Measurements from ENCODE around the gene DAPK2.

DNA sequence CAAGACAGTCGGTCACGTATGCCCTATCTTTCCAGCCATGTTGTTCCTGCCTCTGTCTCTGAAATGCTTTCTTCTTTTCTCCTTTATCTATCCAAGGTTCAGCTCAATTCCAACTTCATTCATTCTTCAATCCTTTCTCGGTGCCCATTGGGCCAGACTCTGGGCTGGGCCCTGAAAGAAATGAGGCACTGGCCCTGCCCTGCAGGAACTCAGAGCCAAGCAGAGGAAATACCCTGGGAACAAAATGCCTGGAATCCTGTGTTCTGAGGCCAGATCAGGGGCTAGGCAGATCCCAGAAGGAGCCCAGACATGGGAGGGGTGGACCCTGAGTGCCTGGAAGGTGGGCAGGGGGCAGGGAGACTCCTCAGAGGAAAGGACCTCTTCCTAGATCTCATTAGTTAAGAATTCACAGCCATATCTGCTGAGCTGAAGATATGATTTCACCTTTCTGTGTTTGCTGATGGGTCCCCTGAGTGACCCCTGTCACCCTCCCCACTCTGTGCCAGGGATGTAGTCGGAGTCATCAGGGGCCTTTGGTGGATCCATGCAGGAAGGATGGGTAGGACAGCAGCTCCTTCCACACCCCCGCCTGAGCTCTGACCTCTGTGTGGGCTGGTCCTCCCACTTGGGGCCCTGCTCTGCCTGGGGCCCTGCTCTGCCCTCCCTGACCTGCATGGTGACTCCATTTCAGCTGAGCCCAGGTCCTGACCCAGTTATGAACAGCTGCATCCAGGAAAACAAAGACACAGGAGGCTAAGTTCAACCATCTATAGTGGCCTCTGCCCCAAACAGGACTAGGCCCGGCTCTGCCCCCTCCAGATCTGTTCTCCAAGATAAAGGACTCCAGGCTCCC lies 5.3 kb upstream of the DAPK2 start:
- TF ChIP-seq, protein P1, sequence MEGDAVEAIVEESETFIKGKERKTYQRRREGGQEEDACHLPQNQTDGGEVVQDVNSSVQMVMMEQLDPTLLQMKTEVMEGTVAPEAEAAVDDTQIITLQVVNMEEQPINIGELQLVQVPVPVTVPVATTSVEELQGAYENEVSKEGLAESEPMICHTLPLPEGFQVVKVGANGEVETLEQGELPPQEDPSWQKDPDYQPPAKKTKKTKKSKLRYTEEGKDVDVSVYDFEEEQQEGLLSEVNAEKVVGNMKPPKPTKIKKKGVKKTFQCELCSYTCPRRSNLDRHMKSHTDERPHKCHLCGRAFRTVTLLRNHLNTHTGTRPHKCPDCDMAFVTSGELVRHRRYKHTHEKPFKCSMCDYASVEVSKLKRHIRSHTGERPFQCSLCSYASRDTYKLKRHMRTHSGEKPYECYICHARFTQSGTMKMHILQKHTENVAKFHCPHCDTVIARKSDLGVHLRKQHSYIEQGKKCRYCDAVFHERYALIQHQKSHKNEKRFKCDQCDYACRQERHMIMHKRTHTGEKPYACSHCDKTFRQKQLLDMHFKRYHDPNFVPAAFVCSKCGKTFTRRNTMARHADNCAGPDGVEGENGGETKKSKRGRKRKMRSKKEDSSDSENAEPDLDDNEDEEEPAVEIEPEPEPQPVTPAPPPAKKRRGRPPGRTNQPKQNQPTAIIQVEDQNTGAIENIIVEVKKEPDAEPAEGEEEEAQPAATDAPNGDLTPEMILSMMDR (IDR thresholded peaks at IDR 0.05) = no peak
- no peak for TF ChIP-seq ZFX (IDR thresholded peaks at IDR 0.05; ENCODE audit: borderline replicate concordance)

Measured in 22Rv1 (cell line).